Adrenal gland (tissue), 12 donors: Measurements from ENCODE around the gene PCYOX1L. TPM values are rescaled to one million over a fixed set of nuclear protein-coding genes. Genes with fewer than 3 reads are reported as not detected.
A peak's percentile ranks its signal among the peaks of the same experiment; 100 is the strongest.

Experiments used
- DNase-seq, 7 donors: peaks; one replicate each; pipeline ENCODE4 v3.0.0-alpha.2; 2019 to 2020
- H3K27ac ChIP-seq, 5 donors: fragments of 200-600 bp; sonication (generic) in 4 of 5; 1 replicate in 3 of 5; 2 replicates in 2 of 5; pipeline versions ENCODE4 v1.5.1 to v1.8.0; 2016 to 2020; ENCODE audit warnings: mild to moderate bottlenecking in 1 of 5
- H3K27me3 ChIP-seq: fragments of 200-600 bp; 2 replicates; pipeline ENCODE4 v1.8.0; 2021
- H3K36me3 ChIP-seq, 2 donors: fragments of 200-600 bp; replicated peaks in 1 of 2; 1 replicate in 1 of 2; 2 replicates in 1 of 2; pipeline versions ENCODE4 v1.5.1 to v1.8.0; 2018 to 2022
- H3K4me1 ChIP-seq, 2 donors: fragments of 200-600 bp; replicated peaks in 1 of 2; 1 replicate in 1 of 2; 2 replicates in 1 of 2; pipeline versions ENCODE4 v1.5.1 to v1.8.0; 2018 to 2021
- H3K4me3 ChIP-seq, 4 donors: fragments of 200-600 bp; sonication (generic) in 3 of 4; one replicate each; pipeline ENCODE4 v1.5.1; 2016 to 2018
- H3K9me3 ChIP-seq, 3 donors: fragments of 200-600 bp; sonication (generic) in 1 of 3; replicated peaks in 1 of 3; 1 replicate in 2 of 3; 2 replicates in 1 of 3; pipeline versions ENCODE4 v1.5.1 to v1.8.0; 2016 to 2021
- POLR2A ChIP-seq, 2 donors: fragments of 450-650 bp; IDR thresholded peaks; one replicate each; pipeline ENCODE4 v1.6.1; 2017; ENCODE audit warnings: antibody characterized with exemption in 2 of 2, mild to moderate bottlenecking in 2 of 2, moderate library complexity in 1 of 2
- WGBS, 4 donors: extraction: QIAGEN DNeasy Blood & Tissue Kit in 2 of 4; methylation state at CpG; one replicate each; pipeline versions ENCODE4 v1.1.5 to v1.1.7; 2013 to 2017; 5-methylcytosine and 5-hydroxymethylcytosine counted together
- intact Hi-C, 2 donors: fragments of 100-400 bp; cut with DNase I; formaldehyde crosslinking; loops; one replicate each; pipeline versions ENCODE4 v1.14.1 to v1.15.0; 2022 to 2023
- polyA plus RNA-seq, 3 donors: library from polyadenylated mRNA; stranded (reverse); fragments of 200-250 nt in 2 of 3; fragments of 350-450 nt in 1 of 3; fragmentation: Illumina TruSeq in 1 of 3; extraction: RNeasy Lipid Tissue Mini Kit (QIAGEN cat#74804) in 1 of 3; gene quantifications; one replicate each; pipeline ENCODE4 v1.2.3, GENCODE V29; 2013 to 2014
- total RNA-seq, 9 donors: library from RNA; depleted of rRNA in 4 of 9; stranded (reverse); fragments of >200 nt in 4 of 9; fragments of 120-200 nt in 1 of 9; fragmentation: NEBNext Ultra II Directional in 1 of 9; extraction: Animal tissue kit (Norgen Biotek cat#: 25700) in 1 of 9; gene quantifications; one replicate each; pipeline versions ENCODE4 v1.1.0 to v1.2.4, GENCODE V29; 2013 to 2023
- TF ChIP-seq, protein P1 (sequence below), 6 experiments: fragments of 450-650 bp in 4 of 6; fragments of 200-600 bp in 2 of 6; sonication (generic) in 1 of 6; IDR thresholded peaks; 1 replicate in 5 of 6; 2 replicates in 1 of 6; pipeline versions ENCODE4 v1.5.1 to v1.8.0; 2016 to 2021; ENCODE audit warnings: antibody characterized with exemption in 6 of 6, mild to moderate bottlenecking in 2 of 6, moderate library complexity in 1 of 6
- donor health status: healthy with polysubstance abuse.
- donor health status: Bipolar disorder and iron deficiency.
- donor health status: DM: yes; HTN: yes; CAD: no.
- donor health status: DM: no; HTN: no; CAD: no.
- donor health status: DM: no; HTN: no; CAD: no.
- donor health status: DM: yes; HTN: yes; CAD: no.

PCYOX1L gene
- total and polyA plus RNA-seq, 12 donors: 4.7 to 17.1 (median 9.4) TPM

DNA sequence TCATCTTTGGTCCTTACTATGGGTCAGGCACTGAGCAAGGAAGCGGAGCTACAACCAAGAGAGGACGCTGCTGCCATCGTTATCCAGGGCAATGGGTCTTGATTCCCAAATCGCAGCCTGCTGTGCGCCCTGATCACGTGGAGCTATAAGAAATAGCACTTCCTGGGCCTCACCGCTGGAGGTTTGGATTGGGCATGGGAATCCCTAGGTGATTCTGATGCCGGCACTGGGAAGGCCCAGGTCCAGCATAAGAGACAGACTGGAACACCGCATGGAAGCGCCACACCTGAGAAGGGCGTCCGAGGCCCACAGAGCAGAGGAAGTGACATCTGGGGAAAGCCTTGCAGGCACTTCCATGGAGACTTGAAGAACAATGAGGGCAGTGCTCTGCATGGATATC, 18.3 kb downstream of the PCYOX1L start:
- peaks cover 0 to 18% of the 10 kb centered on the region in 2 donors for H3K4me1 ChIP-seq
- intact Hi-C loops: loop anchor here in 1 of 2 donors (10.0 kb wide), 1 partner anchor 239 kb away; no protein-coding TSS in a partner anchor
- TF ChIP-seq, protein P1, sequence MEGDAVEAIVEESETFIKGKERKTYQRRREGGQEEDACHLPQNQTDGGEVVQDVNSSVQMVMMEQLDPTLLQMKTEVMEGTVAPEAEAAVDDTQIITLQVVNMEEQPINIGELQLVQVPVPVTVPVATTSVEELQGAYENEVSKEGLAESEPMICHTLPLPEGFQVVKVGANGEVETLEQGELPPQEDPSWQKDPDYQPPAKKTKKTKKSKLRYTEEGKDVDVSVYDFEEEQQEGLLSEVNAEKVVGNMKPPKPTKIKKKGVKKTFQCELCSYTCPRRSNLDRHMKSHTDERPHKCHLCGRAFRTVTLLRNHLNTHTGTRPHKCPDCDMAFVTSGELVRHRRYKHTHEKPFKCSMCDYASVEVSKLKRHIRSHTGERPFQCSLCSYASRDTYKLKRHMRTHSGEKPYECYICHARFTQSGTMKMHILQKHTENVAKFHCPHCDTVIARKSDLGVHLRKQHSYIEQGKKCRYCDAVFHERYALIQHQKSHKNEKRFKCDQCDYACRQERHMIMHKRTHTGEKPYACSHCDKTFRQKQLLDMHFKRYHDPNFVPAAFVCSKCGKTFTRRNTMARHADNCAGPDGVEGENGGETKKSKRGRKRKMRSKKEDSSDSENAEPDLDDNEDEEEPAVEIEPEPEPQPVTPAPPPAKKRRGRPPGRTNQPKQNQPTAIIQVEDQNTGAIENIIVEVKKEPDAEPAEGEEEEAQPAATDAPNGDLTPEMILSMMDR (IDR thresholded peaks at IDR 0.05): no peak
- no peak for TF ChIP-seq POLR2A (IDR thresholded peaks at IDR 0.05)
- no peak overlapping the region for H3K27ac ChIP-seq
- H3K4me3 ChIP-seq: no peak overlapping the region
- no peaks in the 10 kb centered on the region for H3K36me3 ChIP-seq
- DNase-seq: peak in 1 of 7 donors; percentile 44
- no peaks in the 10 kb centered on the region for H3K9me3 ChIP-seq
- 93 to 98% (median 95%) methylated on average over 10 to 12 of the region's 12 CpGs for WGBS, 4 donors
- H3K27me3 ChIP-seq: no peaks in the 10 kb centered on the region

DNA sequence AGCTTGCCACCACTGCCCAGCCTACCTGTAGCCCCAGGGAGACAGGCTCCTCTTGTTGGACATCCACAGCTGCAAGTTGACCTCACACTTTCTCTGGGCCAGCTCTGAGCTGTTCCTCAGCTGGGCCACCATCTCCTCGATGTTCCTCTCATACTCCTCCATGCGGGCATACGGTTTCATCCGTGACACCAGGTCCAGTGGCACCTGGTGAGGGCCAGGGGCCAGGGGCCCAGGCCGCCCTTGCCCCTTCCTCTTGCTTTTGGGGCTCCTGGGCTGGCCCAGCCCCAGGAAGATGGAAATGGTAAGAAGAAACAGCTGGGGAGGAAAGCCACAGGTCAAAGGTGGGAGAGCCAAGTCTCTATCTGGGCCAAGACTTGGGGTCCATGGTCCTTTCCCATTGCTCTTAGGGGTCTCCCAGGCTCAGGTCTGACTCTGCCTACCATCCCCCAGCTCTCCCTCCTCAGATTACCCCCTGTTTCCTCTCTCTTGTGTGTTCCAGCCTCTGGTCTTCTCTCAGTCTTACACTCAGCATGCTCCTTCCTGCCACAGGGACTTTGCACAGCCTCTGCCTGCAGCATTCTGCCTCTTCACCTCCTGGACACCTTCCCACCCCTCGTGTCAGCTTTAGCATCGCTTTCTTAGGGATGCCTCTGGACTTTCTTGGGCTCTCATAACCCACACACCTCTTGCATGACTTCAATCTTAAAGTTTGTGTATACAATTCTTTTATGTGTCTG, 19.0 kb downstream of the PCYOX1L start:
- Histone ChIP-seq H3K9me3 (no peaks in the 10 kb centered on the region), H3K27ac (no peak overlapping the region), H3K27me3 (no peaks in the 10 kb centered on the region), H3K4me1 (peaks cover 0 to 22% of the 10 kb centered on the region in 2 donors), H3K4me3 (no peak overlapping the region), H3K36me3 (no peaks in the 10 kb centered on the region)
- intact Hi-C loops: loop anchor here in 1 of 2 donors (10.0 kb wide), 1 partner anchor 238 kb away; no protein-coding TSS in a partner anchor
- DNase-seq: no peak
- 93 to 100% (median 96%) methylated on average over 3 to 7 of the region's 7 CpGs for WGBS, 4 donors
- TF ChIP-seq POLR2A (IDR thresholded peaks at IDR 0.05): no peak
- TF ChIP-seq, protein P1 (IDR thresholded peaks at IDR 0.05): no peak

DNA sequence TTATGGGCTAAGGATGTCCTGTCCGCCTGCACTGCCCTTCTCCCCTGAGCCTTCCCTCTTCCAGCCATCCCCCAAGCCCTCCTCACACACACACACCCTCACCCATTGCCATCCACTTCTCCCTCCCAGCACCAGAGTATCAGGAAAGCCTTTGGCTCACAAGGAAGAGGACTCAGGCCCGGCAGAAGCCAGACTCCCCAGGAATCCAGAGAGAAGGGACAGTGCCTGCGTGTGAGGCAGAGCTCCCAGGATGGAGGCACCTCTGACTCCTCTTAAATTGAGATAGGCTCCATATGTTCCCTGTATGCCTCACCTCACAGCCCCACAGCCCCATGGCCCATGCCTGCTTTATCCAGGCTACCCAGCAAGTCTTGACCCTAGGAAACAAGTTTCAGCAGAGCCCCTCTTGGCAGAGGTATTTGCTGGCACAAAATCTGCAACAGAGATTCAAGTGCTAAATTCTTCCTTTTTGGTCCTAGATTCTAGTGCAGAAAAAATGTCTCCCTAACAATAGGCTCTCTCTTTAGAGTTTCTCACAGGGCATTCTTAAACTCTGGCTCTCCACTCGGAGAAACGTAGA, 20.5 kb downstream of the PCYOX1L start:
- intact Hi-C loops: loop anchor here in 1 of 2 donors (10.0 kb wide), 1 partner anchor 236 kb away; no protein-coding TSS in a partner anchor
- DNase-seq: no peak
- peaks cover 5 to 35% of the 10 kb centered on the region in 2 donors for H3K4me1 ChIP-seq
- H3K27me3 ChIP-seq: no peaks in the 10 kb centered on the region
- no peak overlapping the region for H3K4me3 ChIP-seq
- TF ChIP-seq, protein P1 (IDR thresholded peaks at IDR 0.05): no peak
- no peak for TF ChIP-seq POLR2A (IDR thresholded peaks at IDR 0.05)
- H3K27ac ChIP-seq: peak overlapping the region in 2 of 5 donors; percentile 44 to 74
- WGBS, 4 donors: 57 to 73% (median 66%) methylated on average over 5 of the region's 5 CpGs
- no peaks in the 10 kb centered on the region for H3K36me3 ChIP-seq
- no peaks in the 10 kb centered on the region for H3K9me3 ChIP-seq

DNA sequence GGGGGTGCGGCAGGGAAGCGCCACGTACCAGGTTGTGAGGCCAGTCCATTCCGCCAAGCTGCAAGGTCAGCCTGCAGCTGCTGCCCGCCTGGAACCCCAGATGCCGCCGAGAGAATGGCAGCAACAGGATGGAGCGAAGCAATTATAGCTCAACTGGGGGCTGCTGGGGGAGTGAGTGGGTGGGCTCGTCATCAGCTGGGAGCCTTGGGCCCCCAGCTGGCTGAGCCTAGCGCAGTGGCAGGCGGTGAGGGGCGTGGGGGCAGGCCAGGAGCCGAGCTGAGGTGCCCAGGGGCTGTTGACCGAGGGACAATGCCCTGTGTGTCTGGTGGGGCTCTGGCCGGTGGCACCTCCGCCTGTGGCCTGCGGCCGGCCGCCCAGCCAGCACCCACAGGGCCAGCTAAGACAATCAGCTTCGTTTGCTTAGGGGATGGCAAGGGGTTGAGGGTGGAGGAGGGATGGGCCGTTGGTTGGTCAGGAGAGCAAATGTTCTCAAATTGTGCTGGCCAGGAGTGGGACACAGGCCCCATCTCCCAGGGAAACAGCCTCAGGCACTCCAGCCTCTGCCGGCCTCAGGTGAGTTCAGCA, 21.4 kb downstream of the PCYOX1L start, which contains the start of gene IL17B:
Gene IL17B, minus strand, starts transcription at position 116 of the 585 bp plus-strand sequence. Its CDS starts 67 bp downstream, at position 49.
- TF ChIP-seq, protein P1 (IDR thresholded peaks at IDR 0.05): no peak
- TF ChIP-seq POLR2A (IDR thresholded peaks at IDR 0.05): no peak
- H3K9me3 ChIP-seq: no peaks in the 10 kb centered on the region
- no peaks in the 10 kb centered on the region for H3K36me3 ChIP-seq
- no peak within 1 kb of the TSS for H3K4me3 ChIP-seq
- H3K4me1 ChIP-seq: peaks cover 5 to 43% of the 10 kb centered on the region in 2 donors
- whole genome bisulfite sequencing, 4 donors: 58 to 73% (median 70%) methylated on average over 17 to 22 of the region's 22 CpGs
- H3K27ac ChIP-seq: peak within 1 kb of the TSS in 2 of 5 donors; percentile 54 to 74
- no peaks in the 10 kb centered on the region for H3K27me3 ChIP-seq
- intact Hi-C loops: loop anchor here in 1 of 2 donors (10.0 kb wide), 1 partner anchor 236 kb away; no protein-coding TSS in a partner anchor
- DNase-seq: no peak
